H1 (cell line): Measurements from ENCODE around the gene PDZRN3. TPM values are rescaled to one million over a fixed set of nuclear protein-coding genes. Genes with fewer than 3 reads are reported as not detected.

Experiments used
- CTCF ChIA-PET: fragments of 300-600 bp; sonication (Branson Sonifier 250); formaldehyde crosslinking; loops from one replicate; lab custom pipeline; 2021; ENCODE audit not compliant: partially characterized antibody; lab: Charles Lee
- POLR2A ChIA-PET: fragments of 300-600 bp; sonication (Branson Sonifier 250); formaldehyde crosslinking; loops from one replicate; lab custom pipeline; 2021; ENCODE audit warnings: inconsistent platforms; ENCODE audit not compliant: partially characterized antibody; lab: Charles Lee
- DNase-seq, 2 experiments: peaks; one replicate each; pipeline versions ENCODE4 v3.0.0 to v3.0.0-alpha.2; 2010 to 2022; ENCODE audit warnings: low spot score in 2 of 2, low read depth in 1 of 2, mixed read lengths in 1 of 2
- FAIRE-seq: peaks from 2 replicates; lab custom pipeline; 2011; peaks lifted over from hg19 to GRCh38; lab: Jason Lieb, UNC
- H2AFZ ChIP-seq: 2 replicates; pipeline ENCODE4 v1.8.1; 2012; ENCODE audit warnings: low read length, inconsistent platforms
- H2AK5ac ChIP-seq: 2 replicates; pipeline ENCODE4 v1.6.1; 2013; ENCODE audit warnings: low read depth, low read length
- H2BK120ac ChIP-seq: replicated peaks from 2 replicates; pipeline ENCODE3; 2013; ENCODE audit warnings: low read depth, low read length, inconsistent platforms
- H2BK12ac ChIP-seq: 2 replicates; pipeline ENCODE4 v1.6.1; 2013; ENCODE audit warnings: low read depth, low read length
- H2BK15ac ChIP-seq: 2 replicates; pipeline ENCODE4 v1.6.1; 2013; ENCODE audit warnings: low read length
- H2BK20ac ChIP-seq: 2 replicates; pipeline ENCODE4 v1.6.1; 2013; ENCODE audit warnings: low read length
- H2BK5ac ChIP-seq: 2 replicates; pipeline ENCODE4 v1.6.1; 2013; ENCODE audit warnings: low read depth, low read length
- H3K14ac ChIP-seq: 2 replicates; pipeline ENCODE4 v1.6.1; 2013; ENCODE audit warnings: inconsistent platforms; ENCODE audit not compliant: insufficient read length
- H3K18ac ChIP-seq: 2 replicates; pipeline ENCODE4 v1.6.1; 2013; ENCODE audit warnings: low read length; ENCODE audit errors: extremely low read depth
- H3K23ac ChIP-seq: 2 replicates; pipeline ENCODE4 v1.6.1; 2013; ENCODE audit warnings: inconsistent platforms; ENCODE audit not compliant: insufficient read length
- H3K23me2 ChIP-seq: 2 replicates; pipeline ENCODE4 v1.6.1; 2013; ENCODE audit warnings: low read depth, low read length
- H3K27ac ChIP-seq: 2 replicates; pipeline ENCODE4 v1.6.1; 2011; ENCODE audit warnings: low read depth, low read length, inconsistent platforms
- H3K27me3 ChIP-seq, 4 experiments: replicated peaks in 1 of 4; 1 replicate in 1 of 4; 2 replicates in 3 of 4; pipeline versions ENCODE4 v1.6.1 to v1.8.1; 2011 to 2013; ENCODE audit warnings: low read length in 3 of 4, mild to moderate bottlenecking in 3 of 4, inconsistent platforms in 2 of 4, mixed read lengths in 2 of 4, moderate library complexity in 1 of 4; ENCODE audit not compliant: control insufficient read depth in 3 of 4, insufficient read depth in 3 of 4; ENCODE audit errors: extremely low read depth in 1 of 4
- H3K36me3 ChIP-seq, 4 experiments: 2 replicates each; pipeline versions ENCODE4 v1.6.1 to v1.8.1; 2011 to 2013; ENCODE audit warnings: mild to moderate bottlenecking in 4 of 4, low read length in 3 of 4, moderate library complexity in 2 of 4, control low read depth in 1 of 4, inconsistent platforms in 1 of 4; ENCODE audit not compliant: insufficient read depth in 4 of 4, control insufficient read depth in 2 of 4
- H3K4ac ChIP-seq: replicated peaks from 2 replicates; pipeline ENCODE3; 2013; ENCODE audit warnings: low read length, low read depth, mixed read lengths, inconsistent platforms; ENCODE audit not compliant: insufficient read length
- H3K4me1 ChIP-seq, 4 experiments: replicated peaks in 1 of 4; 1 replicate in 1 of 4; 2 replicates in 3 of 4; pipeline versions ENCODE4 v1.6.1 to v1.8.1; 2011 to 2013; ENCODE audit warnings: low read length in 3 of 4, inconsistent platforms in 2 of 4, mixed read lengths in 1 of 4; ENCODE audit not compliant: insufficient read depth in 4 of 4, control insufficient read depth in 3 of 4
- H3K4me2 ChIP-seq, 2 experiments: 2 replicates each; pipeline versions ENCODE4 v1.6.1 to v1.8.1; 2011 to 2013; ENCODE audit warnings: low read depth in 2 of 2, low read length in 2 of 2, control low read depth in 1 of 2, inconsistent platforms in 1 of 2, mild to moderate bottlenecking in 1 of 2; ENCODE audit not compliant: insufficient read depth in 1 of 2
- H3K4me3 ChIP-seq, 4 experiments: fragments of 200-600, 300-600 bp in 1 of 4; sonication (generic), shearing (Covaris generic), sonication (Bioruptor Twin) in 1 of 4; 2 replicates each; pipeline versions ENCODE4 v1.5.1 to v1.8.1; 2011 to 2016; ENCODE audit warnings: low read length in 4 of 4, low read depth in 3 of 4, control low read depth in 2 of 4, inconsistent platforms in 2 of 4, mild to moderate bottlenecking in 2 of 4, mixed read lengths in 1 of 4, moderate library complexity in 1 of 4; ENCODE audit not compliant: insufficient read depth in 2 of 4; ENCODE audit errors: extremely low read depth in 1 of 4
- H3K56ac ChIP-seq: replicated peaks from 2 replicates; pipeline ENCODE3; 2013; ENCODE audit warnings: low read depth, mild to moderate bottlenecking, mixed read lengths, low read length, inconsistent platforms; ENCODE audit not compliant: insufficient read length
- H3K79me1 ChIP-seq: 2 replicates; pipeline ENCODE4 v1.6.1; 2013; ENCODE audit warnings: low read depth, low read length, control low read depth
- H3K79me2 ChIP-seq, 2 experiments: 2 replicates each; pipeline versions ENCODE4 v1.6.1 to v1.8.1; 2012 to 2013; ENCODE audit warnings: low read length in 2 of 2, mild to moderate bottlenecking in 2 of 2, inconsistent platforms in 1 of 2; ENCODE audit not compliant: insufficient read depth in 2 of 2, control insufficient read depth in 1 of 2
- H3K9ac ChIP-seq, 4 experiments: replicated peaks in 1 of 4; 1 replicate in 1 of 4; 2 replicates in 3 of 4; pipeline versions ENCODE4 v1.6.1 to v1.8.1; 2011 to 2013; ENCODE audit warnings: low read depth in 3 of 4, low read length in 3 of 4, control low read depth in 2 of 4, mild to moderate bottlenecking in 2 of 4, moderate library complexity in 2 of 4, inconsistent platforms in 1 of 4; ENCODE audit errors: extremely low read depth in 1 of 4
- H3K9me3 ChIP-seq, 2 experiments: 2 replicates each; pipeline versions ENCODE4 v1.6.1 to v1.8.1; 2012 to 2013; ENCODE audit warnings: mild to moderate bottlenecking in 2 of 2, moderate library complexity in 2 of 2, control low read depth in 1 of 2, inconsistent platforms in 1 of 2, low read depth in 1 of 2, low read length in 1 of 2, mixed read lengths in 1 of 2; ENCODE audit not compliant: insufficient read depth in 2 of 2
- H4K20me1 ChIP-seq, 2 experiments: replicated peaks in 1 of 2; 2 replicates each; pipeline versions ENCODE3 to v1.8.1; 2011 to 2013; ENCODE audit warnings: inconsistent platforms in 2 of 2, low read length in 2 of 2, mild to moderate bottlenecking in 1 of 2; ENCODE audit not compliant: insufficient read depth in 2 of 2, control insufficient read depth in 1 of 2
- H4K5ac ChIP-seq: 2 replicates; pipeline ENCODE4 v1.6.1; 2013; ENCODE audit warnings: low read length, low read depth, mixed read lengths, inconsistent platforms; ENCODE audit not compliant: insufficient read length
- H4K8ac ChIP-seq: 2 replicates; pipeline ENCODE4 v1.8.0; 2013; ENCODE audit warnings: mild to moderate bottlenecking, moderate library complexity, low read length, inconsistent platforms; ENCODE audit not compliant: insufficient read depth; ENCODE audit errors: extremely low read depth
- H4K91ac ChIP-seq: replicated peaks from 2 replicates; pipeline ENCODE3; 2013; ENCODE audit warnings: low read length, mixed read lengths, inconsistent platforms; ENCODE audit not compliant: insufficient read length
- CTBP2 ChIP-seq: IDR thresholded peaks from 2 replicates; pipeline ENCODE4 v1.7.0; 2011; ENCODE audit warnings: borderline replicate concordance, mild to moderate bottlenecking, moderate library complexity, mixed read lengths, low read length; ENCODE audit not compliant: insufficient read depth, insufficient read length
- EZH2 ChIP-seq: fragments of 200-600 bp; sonication (generic); IDR thresholded peaks from 2 replicates; pipeline ENCODE4 v1.7.1; 2012; ENCODE audit warnings: low read depth, mild to moderate bottlenecking, moderate library complexity, low read length, inconsistent platforms; ENCODE audit not compliant: severe bottlenecking
- FOSL1 ChIP-seq: IDR thresholded peaks from 2 replicates; pipeline ENCODE4 v1.6.1; 2011; ENCODE audit warnings: mild to moderate bottlenecking, low read depth, low read length, moderate library complexity; ENCODE audit not compliant: insufficient read depth
- HDAC6 ChIP-seq: IDR thresholded peaks from one replicate; pipeline ENCODE4 v1.7.1; 2012; ENCODE audit warnings: low read depth, mild to moderate bottlenecking, inconsistent platforms, low read length, moderate library complexity
- JUN ChIP-seq: IDR thresholded peaks from 2 replicates; pipeline ENCODE4 v1.6.1; 2011; ENCODE audit warnings: low read depth, mild to moderate bottlenecking, improper control_type of control experiment, low read length
- MAFK ChIP-seq: IDR thresholded peaks from 2 replicates; pipeline ENCODE4 v1.6.1; 2012; ENCODE audit warnings: low read depth, mild to moderate bottlenecking, improper control_type of control experiment, low read length
- POLR2A ChIP-seq, 2 experiments: IDR thresholded peaks; 1 replicate in 1 of 2; 2 replicates in 1 of 2; pipeline ENCODE4 v1.6.1; 2011; ENCODE audit warnings: low read depth in 2 of 2, low read length in 2 of 2, mild to moderate bottlenecking in 2 of 2; ENCODE audit errors: control extremely low read depth in 1 of 2
- RAD21 ChIP-seq, 2 experiments: IDR thresholded peaks in 1 of 2; conservative IDR thresholded peaks in 1 of 2; 2 replicates each; pipeline ENCODE4 v1.6.1; 2011; ENCODE audit warnings: low read depth in 2 of 2, low read length in 2 of 2, improper control_type of control experiment in 1 of 2, inconsistent platforms in 1 of 2, mild to moderate bottlenecking in 1 of 2, moderate library complexity in 1 of 2
- SAP30 ChIP-seq: fragments of 300-600 bp; sonication (generic); IDR thresholded peaks from 2 replicates; pipeline ENCODE4 v1.7.1; 2012; ENCODE audit warnings: low read length, moderate library complexity, mild to moderate bottlenecking, inconsistent platforms; ENCODE audit not compliant: insufficient read depth, insufficient replicate concordance
- SIN3A ChIP-seq, 2 experiments: IDR thresholded peaks in 1 of 2; conservative IDR thresholded peaks in 1 of 2; 2 replicates each; pipeline ENCODE4 v1.6.1; 2011 to 2012; ENCODE audit warnings: low read length in 2 of 2, improper control_type of control experiment in 1 of 2, low read depth in 1 of 2, mild to moderate bottlenecking in 1 of 2
- SP2 ChIP-seq: IDR thresholded peaks from 2 replicates; pipeline ENCODE4 v1.6.1; 2012; ENCODE audit warnings: mild to moderate bottlenecking, low read length, inconsistent platforms
- SRF ChIP-seq: IDR thresholded peaks from 2 replicates; pipeline ENCODE4 v1.6.1; 2011; ENCODE audit warnings: mild to moderate bottlenecking, low read depth, low read length, moderate library complexity
- TBP ChIP-seq: IDR thresholded peaks from 2 replicates; pipeline ENCODE4 v1.6.1; 2011; ENCODE audit warnings: low read depth, low read length, improper control_type of control experiment
- ZNF274 ChIP-seq: IDR thresholded peaks from 2 replicates; pipeline ENCODE4 v1.7.0; 2012; ENCODE audit warnings: low read length, borderline replicate concordance; ENCODE audit errors: extremely low read depth
- WGBS, 2 experiments: shearing (Covaris generic) in 1 of 2; methylation state at CpG; one replicate each; pipeline versions ENCODE4 v1.1.6 to v1.1.7; 2013 to 2015; ENCODE audit warnings: low lambda C conversion rate in 2 of 2, mixed read lengths in 2 of 2, inconsistent platforms in 1 of 2, low coverage in 1 of 2, missing lambda C conversion rate in 1 of 2; ENCODE audit not compliant: insufficient replicate concordance in 2 of 2, insufficient coverage in 1 of 2, insufficient read length in 1 of 2; ENCODE audit errors: extremely low coverage in 1 of 2, missing lambda C conversion rate in 1 of 2; 5-methylcytosine and 5-hydroxymethylcytosine counted together
- polyA plus RNA-seq, 7 experiments: library from polyadenylated mRNA; depleted of rRNA in 3 of 7; stranded (reverse) in 5 of 7; unstranded in 2 of 7; fragments of >200 nt in 5 of 7; fragments of 200-250 nt in 2 of 7; gene quantifications; 1 replicate in 5 of 7; 2 replicates in 1 of 7; 4 replicates in 1 of 7; pipeline versions ENCODE4 v1.2.1 to v1.2.3, GENCODE V29; 2011 to 2013; ENCODE audit warnings: missing spikeins in 2 of 7, mixed read lengths in 2 of 7
- total RNA-seq: library from RNA; stranded (reverse); fragmentation: NEBNext Ultra II Directional; extraction: Animal tissue kit (Norgen Biotek cat#: 25700); gene quantifications from 2 replicates; pipeline ENCODE4 v1.2.1, GENCODE V29; 2021

PDZRN3 gene
- total and polyA plus RNA-seq, 2 of the 8 experiments (the other 6 are each of a cell fraction or from before 2014, with no cell fraction given), result 4.2 to 20.5 TPM

GRCh38 chr3:73419942-73420341, 204.8 kb downstream of the PDZRN3 start:
- Histone ChIP-seq H3K14ac (no peak overlapping the region), H2BK5ac (no peak overlapping the region), H3K23ac (no peak overlapping the region), H3K4ac (no peak overlapping the region), H3K56ac (no peak overlapping the region), H3K4me2 (no peak overlapping the region), H2AK5ac (no peak overlapping the region), H2AFZ (no peak overlapping the region), H3K79me2 (no peaks in the 10 kb centered on the region), H3K18ac (no peak overlapping the region), H3K36me3 (no peaks in the 10 kb centered on the region), H2BK15ac (no peak overlapping the region), H3K23me2 (no peaks in the 10 kb centered on the region), H4K5ac (no peak overlapping the region), H2BK120ac (no peak overlapping the region), H3K9ac (no peak overlapping the region), H4K20me1 (peaks cover 2% of the 10 kb centered on the region in 2 experiments), H3K27me3 (no peaks in the 10 kb centered on the region), H2BK20ac (no peak overlapping the region), H2BK12ac (no peak overlapping the region), H4K8ac (no peak overlapping the region), H3K4me1 (no peaks in the 10 kb centered on the region; a peak in 2 of 7 replicates), H3K4me3 (no peak overlapping the region), H3K9me3 (no peaks in the 10 kb centered on the region), H3K79me1 (no peaks in the 10 kb centered on the region), H3K27ac (no peak overlapping the region), H4K91ac (no peak overlapping the region)
- WGBS, 2 experiments, result 98% methylated on average over 3 of the region's 3 CpGs; no CpG with 5 or more reads in 1 of the 2 experiments
- POLR2A ChIA-PET, result no interaction called here
- CTCF ChIA-PET, result interaction anchor here (0.7 to 2.4 kb wide), 19 partner anchors 9 to 317 kb away, joined by 3 to 20 read pairs (median 4); no protein-coding TSS in a partner anchor
- DNase-seq (no peak), FAIRE-seq (no peak)
- TF ChIP-seq SP2 (no peak), JUN (no peak), MAFK (no peak), HDAC6 (no peak), SRF (no peak), EZH2 (no peak), ZNF274 (no peak), POLR2A (IDR thresholded peaks at IDR 0.05; ENCODE audit: control extremely low read depth in 1 of 2, low read depth in 2 of 2, low read length in 2 of 2) (no peak), SAP30 (no peak), TBP (no peak), RAD21 (IDR thresholded peaks at IDR 0.05 in 1 of 2, conservative IDR thresholded peaks at IDR 0.05 in 1 of 2; ENCODE audit: low read depth in 2 of 2, low read length in 2 of 2) (no peak), FOSL1 (no peak), SIN3A (conservative IDR thresholded peaks at IDR 0.05 in 1 of 2, IDR thresholded peaks at IDR 0.05 in 1 of 2; ENCODE audit: low read depth in 1 of 2, low read length in 2 of 2) (no peak), CTBP2 (no peak)
